Measurements from ENCODE around the gene SLC51B.

GRCh38 chr15:65076486-65077290 is 31.5 kb downstream of the SLC51B start, which contains the start of gene KBTBD13:
- no peak for TF ChIP-seq CTCF (IDR thresholded peaks at IDR 0.05; ENCODE audit: poor library complexity)
- no peak for TF ChIP-seq EZH2phosphoT487 (IDR thresholded peaks at IDR 0.05; ENCODE audit: low read depth, severe bottlenecking, unreplicated experiment)
- no peak for TF ChIP-seq EZH2 (IDR thresholded peaks at IDR 0.05; ENCODE audit: borderline replicate concordance)

All from hepatocyte (in vitro differentiated cells).